PC-9 (cell line): ENCODE measurements around the gene PCAT6. TPM values are rescaled to one million over a fixed set of nuclear protein-coding genes. Genes with fewer than 3 reads are reported as not detected.

Experiments used
- BruUV-seq: library from RNA; stranded (reverse); fragments of 400-500 nt; replicated peaks from 2 replicates; lab custom pipeline; 2021; lab: Mats Ljungman, UMichigan
- CTCF ChIA-PET: fragments of 300-600 bp; sonication (Branson Sonifier 250); formaldehyde crosslinking; loops from one replicate; lab custom pipeline; 2022; ENCODE audit warnings: antibody characterized with exemption; lab: Charles Lee
- POLR2A ChIA-PET: fragments of 300-600 bp; sonication (Branson Sonifier 250); formaldehyde crosslinking; loops from one replicate; lab custom pipeline; 2022; ENCODE audit warnings: antibody characterized with exemption; ENCODE audit not compliant: unreplicated experiment; lab: Charles Lee
- DNase-seq, 2 experiments: peaks; one replicate each; pipeline versions ENCODE4 v3.0.0 to v3.0.0-alpha.2; 2015 to 2022; ENCODE audit warnings: mixed read lengths in 1 of 2
- H2AFZ ChIP-seq: fragments of 200-600 bp; sonication (generic); 2 replicates; pipeline ENCODE4 v1.8.1; 2017; ENCODE audit warnings: antibody characterized with exemption
- H3F3A ChIP-seq: fragments of 200-600 bp; sonication (generic); 2 replicates; pipeline ENCODE4 v1.8.1; 2017; ENCODE audit warnings: antibody characterized with exemption, mild to moderate bottlenecking, low read depth; ENCODE audit not compliant: insufficient read depth
- H3K27ac ChIP-seq: fragments of 200-600 bp; sonication (generic); 2 replicates; pipeline ENCODE4 v1.6.1; 2016; ENCODE audit warnings: mixed run types
- H3K27me3 ChIP-seq: fragments of 200-600 bp; sonication (generic); 2 replicates; pipeline ENCODE4 v1.6.1; 2016; ENCODE audit warnings: low read depth, mixed run types; ENCODE audit not compliant: insufficient read depth
- H3K36me3 ChIP-seq: fragments of 200-600 bp; sonication (generic); 2 replicates; pipeline ENCODE4 v1.6.1; 2016; ENCODE audit warnings: low read depth, mixed run types
- H3K4me1 ChIP-seq: fragments of 200-600 bp; sonication (generic); replicated peaks from 2 replicates; pipeline ENCODE4 v1.6.1; 2016; ENCODE audit warnings: mixed run types; ENCODE audit not compliant: insufficient read depth
- H3K4me2 ChIP-seq: fragments of 200-600 bp; sonication (generic); 2 replicates; pipeline ENCODE4 v1.6.1; 2017; ENCODE audit warnings: mixed run types
- H3K4me3 ChIP-seq: fragments of 200-600 bp; sonication (generic); 2 replicates; pipeline ENCODE4 v1.6.1; 2016; ENCODE audit warnings: mixed run types
- H3K79me2 ChIP-seq: fragments of 200-600 bp; sonication (generic); 2 replicates; pipeline ENCODE4 v1.6.1; 2017; ENCODE audit warnings: low read depth, mixed run types
- H3K9me2 ChIP-seq: fragments of 200-600 bp; sonication (generic); 2 replicates; pipeline ENCODE4 v1.8.1; 2017; ENCODE audit warnings: mild to moderate bottlenecking; ENCODE audit not compliant: insufficient read depth
- H3K9me3 ChIP-seq: fragments of 200-600 bp; sonication (generic); 2 replicates; pipeline ENCODE4 v1.8.1; 2016; ENCODE audit warnings: low read depth; ENCODE audit not compliant: insufficient read depth
- H4K20me1 ChIP-seq: fragments of 200-600 bp; sonication (generic); 2 replicates; pipeline ENCODE4 v1.8.1; 2017; ENCODE audit not compliant: insufficient read depth
- EZH2 ChIP-seq: fragments of 200-600 bp; sonication (generic); IDR thresholded peaks from 2 replicates; pipeline ENCODE4 v1.8.0; 2017; ENCODE audit warnings: antibody characterized with exemption, low read depth
- intact Hi-C: fragments of 100-400 bp; cut with micrococcal nuclease; formaldehyde crosslinking; loops from one replicate; pipeline ENCODE4 v1.10.0; 2022; ENCODE audit not compliant: unreplicated experiment
- total RNA-seq: library from RNA; stranded (reverse); gene quantifications from 2 replicates; pipeline ENCODE4 v1.2.3, GENCODE V29; 2021
- TF ChIP-seq, protein P1 (sequence below): fragments of 200-600 bp; sonication (generic); conservative IDR thresholded peaks from 2 replicates; pipeline ENCODE4 v1.6.1; 2017; ENCODE audit warnings: mixed run types, antibody characterized with exemption, mild to moderate bottlenecking, moderate library complexity

The PCAT6 gene
- total RNA-seq, 1 experiment from 2014 or later: 1.7 TPM

DNA sequence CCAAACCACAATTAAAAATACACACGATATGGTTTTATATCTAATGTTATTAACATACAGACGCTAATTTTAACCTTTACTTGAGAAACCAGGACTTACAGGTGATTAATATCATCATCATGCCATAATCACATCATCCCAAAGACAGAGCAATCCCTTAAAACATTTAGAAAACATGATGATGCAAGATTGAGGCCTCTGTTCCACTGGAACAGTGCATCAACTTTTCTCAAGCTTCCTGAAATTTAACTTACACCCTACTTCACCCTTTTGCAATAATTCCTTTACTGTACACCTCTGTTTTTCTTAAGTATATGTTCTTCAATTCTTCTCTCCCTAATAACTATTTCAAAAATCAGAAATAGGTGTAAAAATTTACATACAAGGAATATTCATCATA, 40.6 kb upstream of the PCAT6 start:
- Histone ChIP-seq H4K20me1 (peaks cover 34% of the 10 kb centered on the region), H3K9me3 (no peaks in the 10 kb centered on the region), H3K4me3 (no peak overlapping the region), H3K79me2 (no peaks in the 10 kb centered on the region; the same call in 1 of the 2 replicates), H3K36me3 (peaks cover 45% of the 10 kb centered on the region), H3K27me3 (no peaks in the 10 kb centered on the region), H3K9me2 (no peaks in the 10 kb centered on the region), H3F3A (peaks cover 32% of the 10 kb centered on the region), H3K4me2 (no peak overlapping the region), H3K4me1 (no peaks in the 10 kb centered on the region), H2AFZ (no peak overlapping the region), H3K27ac (no peak overlapping the region)
- no TSS peak for BruUV-seq
- ChIA-PET POLR2A (no interaction called here), CTCF (no interaction called here)
- intact Hi-C loops: no loop called here
- no peak for DNase-seq
- no peak for TF ChIP-seq EZH2
- TF ChIP-seq, protein P1, sequence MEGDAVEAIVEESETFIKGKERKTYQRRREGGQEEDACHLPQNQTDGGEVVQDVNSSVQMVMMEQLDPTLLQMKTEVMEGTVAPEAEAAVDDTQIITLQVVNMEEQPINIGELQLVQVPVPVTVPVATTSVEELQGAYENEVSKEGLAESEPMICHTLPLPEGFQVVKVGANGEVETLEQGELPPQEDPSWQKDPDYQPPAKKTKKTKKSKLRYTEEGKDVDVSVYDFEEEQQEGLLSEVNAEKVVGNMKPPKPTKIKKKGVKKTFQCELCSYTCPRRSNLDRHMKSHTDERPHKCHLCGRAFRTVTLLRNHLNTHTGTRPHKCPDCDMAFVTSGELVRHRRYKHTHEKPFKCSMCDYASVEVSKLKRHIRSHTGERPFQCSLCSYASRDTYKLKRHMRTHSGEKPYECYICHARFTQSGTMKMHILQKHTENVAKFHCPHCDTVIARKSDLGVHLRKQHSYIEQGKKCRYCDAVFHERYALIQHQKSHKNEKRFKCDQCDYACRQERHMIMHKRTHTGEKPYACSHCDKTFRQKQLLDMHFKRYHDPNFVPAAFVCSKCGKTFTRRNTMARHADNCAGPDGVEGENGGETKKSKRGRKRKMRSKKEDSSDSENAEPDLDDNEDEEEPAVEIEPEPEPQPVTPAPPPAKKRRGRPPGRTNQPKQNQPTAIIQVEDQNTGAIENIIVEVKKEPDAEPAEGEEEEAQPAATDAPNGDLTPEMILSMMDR: no peak

DNA sequence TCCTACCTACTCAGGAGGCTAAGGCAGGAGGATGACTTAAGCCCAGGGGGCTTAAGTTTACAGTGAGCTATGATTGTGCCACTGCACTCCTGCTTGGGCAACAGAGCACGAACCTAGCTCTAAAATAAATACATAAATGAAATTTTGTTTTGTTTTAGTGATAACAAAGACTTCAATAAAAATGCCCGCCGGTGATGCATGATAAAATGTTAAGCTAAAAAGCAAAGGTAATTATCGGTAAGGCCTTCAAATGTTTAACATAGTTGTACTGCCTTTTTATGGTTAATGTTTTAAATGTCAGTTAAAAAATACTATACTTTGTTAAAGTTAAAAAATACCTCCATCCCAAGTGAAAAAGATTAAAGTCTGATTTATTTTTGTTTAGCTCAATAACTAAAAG, 29.6 kb upstream of the PCAT6 start:
- Histone ChIP-seq H4K20me1 (peaks cover 83% of the 10 kb centered on the region), H3K27me3 (no peaks in the 10 kb centered on the region), H2AFZ (no peak overlapping the region), H3K9me3 (no peaks in the 10 kb centered on the region), H3K27ac (0 out of 2 replicates have a peak overlapping the region, but pooled peaks have one; percentile 0), H3K36me3 (peaks cover 5% of the 10 kb centered on the region; the same call in 1 of the 2 replicates), H3K9me2 (no peaks in the 10 kb centered on the region), H3K79me2 (peaks cover 85% of the 10 kb centered on the region), H3K4me1 (no peaks in the 10 kb centered on the region), H3K4me3 (no peak overlapping the region), H3K4me2 (no peak overlapping the region), H3F3A (peaks cover 14% of the 10 kb centered on the region; the same call in 1 of the 2 replicates)
- no TSS peak for BruUV-seq
- DNase-seq: no peak
- ChIA-PET CTCF (no interaction called here), POLR2A (interaction anchor here (0.6 kb wide), 2 partner anchors 11 to 27 kb away, joined by 4 to 11 read pairs; no protein-coding TSS in a partner anchor)
- TF ChIP-seq, protein P1: no peak
- no peak for TF ChIP-seq EZH2
- intact Hi-C loops: no loop called here

DNA sequence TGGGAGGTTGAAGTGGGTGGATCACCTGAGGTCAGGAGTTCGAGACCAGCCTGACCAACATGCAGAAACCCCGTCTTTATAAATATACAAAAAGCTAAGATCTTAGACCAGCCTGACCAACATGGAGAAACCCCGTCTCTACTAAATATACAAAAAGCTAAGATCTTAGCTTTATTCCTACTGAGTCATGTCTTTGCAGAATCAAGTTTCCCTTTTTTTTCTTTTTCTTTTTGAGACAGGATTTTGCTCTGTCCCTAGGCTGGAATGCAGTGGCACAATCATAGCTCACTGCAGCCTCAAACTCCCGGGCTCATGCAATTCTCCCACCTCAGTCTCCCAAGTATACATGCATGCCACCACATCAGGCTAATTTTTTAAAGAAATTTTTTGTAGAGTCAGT, 23.9 kb upstream of the PCAT6 start:
- Histone ChIP-seq H3K36me3 (no peaks in the 10 kb centered on the region), H3K27ac (no peak overlapping the region), H3K4me1 (peaks cover 11% of the 10 kb centered on the region; the same call in 1 of the 2 replicates), H3F3A (peaks cover 19% of the 10 kb centered on the region; the same call in 1 of the 2 replicates), H3K9me2 (no peaks in the 10 kb centered on the region), H2AFZ (no peak overlapping the region), H3K9me3 (no peaks in the 10 kb centered on the region), H3K4me3 (no peak overlapping the region), H3K27me3 (no peaks in the 10 kb centered on the region), H3K4me2 (no peak overlapping the region), H3K79me2 (peaks cover 95% of the 10 kb centered on the region), H4K20me1 (peaks cover 92% of the 10 kb centered on the region)
- no peak for DNase-seq
- intact Hi-C loops: no loop called here
- ChIA-PET CTCF (interaction anchor here (0.6 kb wide), 1 partner anchor 210 kb away, joined by 3 read pairs; no protein-coding TSS in a partner anchor), POLR2A (no interaction called here)
- TF ChIP-seq, protein P1: no peak
- TF ChIP-seq EZH2: no peak
- no TSS peak for BruUV-seq
